Caki2 (cell line): ENCODE results near the gene ISCU. TPM values are rescaled to one million over a fixed set of nuclear protein-coding genes. Genes with fewer than 3 reads are reported as not detected.
"Not testable (repeated sequence)": the region's sequence is repeated elsewhere in the genome, so short reads cannot be mapped to it uniquely, and the experiment has no call there.

Experiments used
- DNase-seq: peaks from one replicate; pipeline ENCODE4 v3.0.0-alpha.2; 2015; ENCODE audit warnings: low read depth
- in situ Hi-C: cut with HindIII; loops from 2 replicates; pipeline ENCODE4 v1.10.0; 2016; ENCODE audit warnings: low sequenced_read_pairs, low pct_unique_long_range_greater_than_20kb, mixed read lengths
- total RNA-seq: library from RNA; depleted of rRNA; stranded (reverse); fragments of >200 nt; shearing (Covaris generic); gene quantifications from 2 replicates; pipeline ENCODE4 v1.2.3, GENCODE V29; 2014; ENCODE audit warnings: low replicate concordance; rRNA removed

Gene ISCU
- total RNA-seq, 1 experiment from 2014 or later, result 84.4 TPM

- in situ Hi-C loops, result no loop called here
- no peak for DNase-seq
Measured at GRCh38 chr12:108609537-108610335, 47.3 kb downstream of the ISCU start.

- in situ Hi-C loops, result no loop called here
- no peak for DNase-seq
Measured at GRCh38 chr12:108610336-108610815, 48.0 kb downstream of the ISCU start.

- in situ Hi-C loops, result no loop called here
- no peak for DNase-seq
Measured at GRCh38 chr12:108610856-108611605, 48.6 kb downstream of the ISCU start.

GRCh38 chr12:108611884-108612415, 49.6 kb downstream of the ISCU start:
- DNase-seq, result peak; percentile 63
- in situ Hi-C loops, result no loop called here

- in situ Hi-C loops, result no loop called here
Measured at GRCh38 chr12:108612788-108613282, 50.4 kb downstream of the ISCU start.

GRCh38 chr12:108613548-108613947, 51.2 kb downstream of the ISCU start:
- DNase-seq, result peak; percentile 71
- in situ Hi-C loops, result no loop called here

More at GRCh38 chr12:108612788-108613282, 50.4 kb downstream of the ISCU start:
- DNase-seq, result peak; percentile 51

GRCh38 chr12:108614041-108614440, 51.6 kb downstream of the ISCU start:
- DNase-seq, result no peak
- in situ Hi-C loops, result no loop called here

GRCh38 chr12:108614639-108615038, 52.2 kb downstream of the ISCU start:
- DNase-seq, result no peak
- in situ Hi-C loops, result no loop called here

- no peak for DNase-seq
- in situ Hi-C loops, result no loop called here
Measured at GRCh38 chr12:108615918-108616317, 53.5 kb downstream of the ISCU start.

- in situ Hi-C loops, result no loop called here
- no peak for DNase-seq
Measured at GRCh38 chr12:108616359-108616758, 54.0 kb downstream of the ISCU start.

- no peak for DNase-seq
- in situ Hi-C loops, result no loop called here
Measured at GRCh38 chr12:108616941-108617858, 54.8 kb downstream of the ISCU start.

- in situ Hi-C loops, result no loop called here
- DNase-seq, result peak; percentile 68
Measured at GRCh38 chr12:108618079-108618952, 55.9 kb downstream of the ISCU start.

GRCh38 chr12:108618953-108619274, 56.5 kb downstream of the ISCU start:
- DNase-seq, in situ Hi-C loops: not testable (repeated sequence)

Other genes starting within 250 kb of the ISCU start
- gene CMKLR1, start 223.3 kb upstream of the ISCU start, total RNA-seq, result not detected in 2 replicates
- gene FICD, start 47.3 kb upstream of the ISCU start, total RNA-seq, result 1.4 and 1.7 TPM in 2 replicates
- 19.5 and 26.7 TPM in 2 replicates for gene SART3, start 1.4 kb upstream of the ISCU start, total RNA-seq
- not detected in 2 replicates for gene TMEM119, start 35.5 kb downstream of the ISCU start, total RNA-seq
- not detected in 2 replicates for gene SELPLG, start 71.3 kb downstream of the ISCU start, total RNA-seq
- gene CORO1C, start 168.9 kb downstream of the ISCU start, total RNA-seq, result 75.6 and 89.9 TPM in 2 replicates